GOT3 (cell line): ENCODE measurements around the gene RGPD3.
"Not testable (repeated sequence)": the region's sequence is repeated elsewhere in the genome, so short reads cannot be mapped to it uniquely, and the experiment has no call there.

Experiments used
- DNase-seq: peaks from one replicate; lab custom pipeline; 2025; ENCODE audit warnings: mixed read lengths; lab: John Stamatoyannopoulos, UW

Gene RGPD3

DNA sequence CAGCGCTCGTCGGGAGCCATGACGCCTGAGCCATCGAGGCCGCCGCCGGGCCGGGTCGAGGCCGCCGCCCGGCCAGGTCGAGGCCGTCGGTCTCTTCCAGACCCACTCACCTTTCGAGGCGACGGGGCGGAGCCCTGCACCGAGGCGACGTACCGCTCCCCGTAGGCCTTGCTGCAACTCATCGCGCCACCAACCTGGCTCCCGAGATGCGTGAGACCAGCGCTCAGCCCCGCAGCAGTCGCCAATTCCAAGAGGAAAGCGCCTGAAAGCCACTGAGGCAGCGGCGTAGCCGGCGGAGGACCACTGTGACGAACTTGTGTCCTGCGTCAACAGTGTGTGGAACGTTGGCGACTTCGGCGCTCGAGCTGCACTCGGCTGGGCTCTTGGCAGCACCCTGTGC lies at the start of gene RGPD3:
Gene RGPD3, minus strand, starts transcription at position 307 of the 400 bp plus-strand sequence. Its CDS starts 125 bp downstream, at position 182.
- DNase-seq, result not testable (repeated sequence)

GRCh38 chr2:106517329-106517728 lies 49.1 kb upstream of the RGPD3 start:
- DNase-seq, result no peak

DNA sequence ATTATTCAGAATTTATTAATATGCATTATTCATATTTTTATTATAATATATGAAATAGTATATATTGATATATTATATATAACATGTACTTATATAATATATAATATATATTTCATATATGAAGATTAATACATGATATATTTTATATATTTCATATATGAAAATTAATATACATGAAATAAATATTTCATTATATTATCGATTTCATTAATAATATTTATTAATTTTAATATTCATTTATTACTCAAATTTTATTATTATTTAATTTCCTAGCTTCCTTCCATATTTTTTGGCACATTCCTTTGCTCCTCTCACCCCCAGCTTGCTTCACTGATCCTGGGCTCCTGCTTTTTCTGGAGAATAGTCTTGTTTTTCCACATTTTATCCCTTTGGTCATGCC lies 48.7 kb upstream of the RGPD3 start:
- no peak for DNase-seq

- no peak for DNase-seq
Observed at GRCh38 chr2:106516436-106516835, 48.2 kb upstream of the RGPD3 start.

DNA sequence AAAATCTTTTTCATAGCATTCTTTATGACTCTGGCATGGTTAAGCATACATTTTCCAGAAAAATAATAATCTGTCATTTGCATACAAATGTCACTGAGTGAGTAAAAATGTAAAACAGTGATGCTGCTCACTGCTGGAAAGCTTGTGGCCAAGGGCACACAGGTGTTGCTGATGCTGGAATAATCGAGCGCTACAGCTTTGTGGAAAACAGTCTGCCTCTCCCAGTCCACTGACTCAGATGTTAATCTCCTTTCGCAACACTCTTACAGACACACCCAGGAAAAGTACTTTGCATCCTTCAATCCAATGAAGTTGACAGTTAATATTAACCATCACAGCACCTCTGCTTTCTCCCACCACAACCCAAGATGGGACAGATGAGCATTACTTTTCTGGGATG lies 46.6 kb upstream of the RGPD3 start:
- not testable (repeated sequence) for DNase-seq

DNA sequence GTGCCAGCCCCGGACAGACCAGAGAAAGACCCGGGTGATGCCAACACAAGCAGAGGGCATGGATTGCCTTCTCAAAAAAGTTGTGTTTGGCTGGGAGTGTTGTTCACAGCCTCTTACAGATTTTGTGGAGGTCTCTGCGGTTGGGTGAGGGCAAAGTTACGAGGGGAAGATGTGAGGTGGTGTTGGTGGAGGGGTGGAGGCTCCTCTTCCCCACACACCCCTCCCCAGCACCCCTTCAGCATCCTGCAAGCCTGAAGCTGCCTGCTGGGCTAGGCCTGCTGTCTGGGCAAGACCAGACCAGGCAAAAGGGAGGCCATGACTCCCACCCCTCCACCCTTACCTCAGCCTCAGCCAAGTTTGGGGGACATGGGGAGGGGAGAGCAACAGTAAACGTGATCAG lies 45.2 kb upstream of the RGPD3 start:
- not testable (repeated sequence) for DNase-seq

DNA sequence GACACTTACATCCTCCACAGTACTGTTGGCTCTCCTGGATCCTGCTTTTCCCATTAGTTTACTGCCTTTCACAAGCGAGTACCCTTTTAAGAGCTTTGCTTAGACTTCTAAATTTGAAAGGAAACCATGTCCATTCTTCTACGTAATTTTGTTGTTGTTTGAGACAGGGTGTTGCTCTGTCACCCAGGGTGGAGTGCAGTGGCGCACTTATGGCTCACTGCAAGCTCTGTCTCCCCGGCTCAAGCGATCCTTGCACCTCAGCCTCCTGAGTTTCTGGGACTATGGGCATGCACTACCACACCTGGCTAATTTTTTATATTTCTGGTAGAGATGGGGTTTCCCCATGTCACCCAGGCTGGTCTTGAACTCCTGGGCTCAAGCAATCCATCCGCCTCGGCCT lies 43.7 kb upstream of the RGPD3 start:
- DNase-seq, result not testable (repeated sequence)

DNA sequence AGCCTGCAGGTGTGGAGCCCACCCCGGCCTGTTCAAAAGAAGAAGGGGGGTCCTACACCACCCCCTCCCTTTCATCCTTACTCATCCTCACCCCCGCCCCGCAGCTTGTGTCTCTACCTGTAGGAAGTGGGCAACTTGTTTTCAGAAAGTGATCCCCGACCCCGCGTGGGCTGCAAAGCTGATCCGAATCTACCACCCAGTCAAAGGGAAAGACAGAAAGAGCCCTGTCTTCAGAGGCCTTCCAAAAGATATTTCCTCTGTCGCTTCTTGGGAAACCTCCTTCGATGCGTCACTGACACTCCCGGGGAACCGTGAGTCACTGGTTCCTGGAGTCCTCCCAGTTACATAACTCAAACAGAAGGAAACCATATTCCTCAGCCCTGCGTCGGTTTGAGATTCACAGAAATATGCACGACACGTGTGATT lies 43.3 kb upstream of the RGPD3 start:
- DNase-seq, result peak; percentile 4

- DNase-seq, result not testable (repeated sequence)
Observed at GRCh38 chr2:106510791-106511190, 42.6 kb upstream of the RGPD3 start.

GRCh38 chr2:106509374-106509770 lies 41.2 kb upstream of the RGPD3 start:
- not testable (repeated sequence) for DNase-seq

GRCh38 chr2:106508660-106509373 lies 40.6 kb upstream of the RGPD3 start:
- DNase-seq, result not testable (repeated sequence)

- not testable (repeated sequence) for DNase-seq
Observed at GRCh38 chr2:106506002-106506687, 37.9 kb upstream of the RGPD3 start.

GRCh38 chr2:106504787-106505186 lies 36.6 kb upstream of the RGPD3 start:
- DNase-seq, result not testable (repeated sequence)

DNA sequence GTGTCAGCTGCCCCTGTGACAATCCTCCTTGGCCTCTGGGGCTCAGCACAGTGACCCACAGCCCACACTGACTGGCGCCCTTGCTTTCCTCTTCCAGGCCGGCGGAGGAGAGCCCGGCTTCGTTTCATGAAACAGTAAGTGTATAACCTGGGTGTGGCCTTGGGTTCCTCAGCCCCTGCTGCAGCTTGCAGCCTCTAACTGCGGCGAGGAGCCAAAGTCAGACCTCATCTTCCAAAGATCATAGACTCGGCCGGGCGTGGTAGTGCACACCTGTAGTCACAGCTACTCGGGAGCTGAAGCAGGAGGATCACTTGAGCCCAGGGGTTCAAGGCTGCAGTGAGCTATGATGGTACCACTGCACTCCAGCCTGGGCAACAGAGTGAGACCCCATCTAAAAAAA lies 36.0 kb upstream of the RGPD3 start:
- DNase-seq, result not testable (repeated sequence)

DNA sequence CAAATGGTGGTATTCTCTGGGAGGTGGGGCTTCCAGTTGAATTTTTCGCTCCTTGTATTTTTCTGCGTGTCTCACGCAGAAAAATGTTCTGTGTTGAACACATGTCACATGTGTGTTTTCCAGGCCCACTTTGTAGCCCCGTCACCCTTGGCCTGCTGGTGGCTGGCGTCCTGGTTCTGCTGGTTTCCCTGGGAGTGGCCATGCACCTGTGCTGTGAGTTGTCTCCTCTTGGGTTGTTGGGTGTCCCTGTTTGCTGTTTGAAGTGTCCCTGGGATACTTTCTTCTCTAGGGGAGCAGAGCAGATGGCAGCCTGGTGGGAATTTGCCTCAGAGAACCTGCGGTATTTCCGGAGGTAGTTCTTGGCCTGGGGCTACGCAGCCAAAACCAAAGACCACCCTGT lies 34.1 kb upstream of the RGPD3 start:
- not testable (repeated sequence) for DNase-seq

DNA sequence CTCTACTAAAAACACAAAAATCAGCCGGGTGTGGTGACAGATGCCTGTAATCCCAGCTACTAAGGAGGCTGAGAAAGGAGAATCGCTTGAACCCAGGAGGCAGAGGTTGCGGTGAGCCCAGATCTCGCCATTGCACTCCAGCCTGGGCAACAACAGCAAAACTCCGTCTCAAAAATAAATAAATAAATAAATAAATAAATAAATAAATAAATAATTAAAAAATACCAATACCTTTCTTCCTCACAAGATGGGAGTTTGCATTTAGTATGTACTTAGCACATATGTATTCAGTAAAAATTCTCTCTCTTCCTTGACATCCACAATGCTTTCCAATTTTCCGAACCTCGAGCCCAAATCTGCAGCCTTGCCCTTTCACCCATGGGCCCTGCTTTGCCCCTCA lies 32.1 kb upstream of the RGPD3 start:
- not testable (repeated sequence) for DNase-seq

GRCh38 chr2:106498549-106498948 lies 30.3 kb upstream of the RGPD3 start:
- not testable (repeated sequence) for DNase-seq

DNA sequence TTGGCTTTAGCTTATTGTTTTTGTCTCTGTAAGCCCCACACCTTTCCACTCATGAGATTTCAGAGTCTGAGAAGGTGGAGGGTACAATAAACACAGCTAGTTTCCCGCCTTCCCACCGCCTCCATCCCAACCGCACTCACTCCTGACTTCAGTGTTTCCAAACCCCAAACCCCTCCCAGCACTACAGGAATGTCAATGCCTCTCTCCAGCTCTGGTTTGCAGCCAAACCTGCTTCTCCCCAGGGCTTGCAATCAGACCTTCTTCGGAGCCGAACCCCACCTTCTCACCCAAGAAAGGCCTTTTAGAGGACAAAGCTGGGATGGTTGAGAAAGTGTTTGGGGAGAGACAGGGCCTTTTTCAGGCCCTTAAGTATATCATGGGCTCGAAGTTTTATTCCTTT lies 24.7 kb upstream of the RGPD3 start:
- DNase-seq, result not testable (repeated sequence)

GRCh38 chr2:106492399-106492798 lies 24.2 kb upstream of the RGPD3 start:
- DNase-seq, result not testable (repeated sequence)

DNA sequence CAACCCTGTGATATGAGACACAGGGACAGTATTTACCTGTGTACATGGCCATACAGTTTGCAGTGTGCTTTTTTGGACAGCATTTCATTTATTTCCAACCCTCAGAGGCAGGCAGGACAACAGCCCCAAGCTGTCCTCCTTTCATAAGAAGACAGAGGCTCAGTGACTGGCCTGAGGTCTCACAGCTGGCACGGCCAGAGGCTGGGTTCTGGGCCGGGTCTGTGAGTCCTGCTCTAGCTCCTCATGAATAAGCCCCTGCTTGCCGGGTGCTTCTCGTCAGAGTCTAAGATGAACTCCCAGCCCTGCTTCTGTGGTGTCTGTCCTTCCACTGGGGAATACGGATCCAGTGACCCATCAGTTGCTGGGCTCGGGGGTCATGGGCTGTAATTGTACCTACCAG lies 21.5 kb upstream of the RGPD3 start:
- not testable (repeated sequence) for DNase-seq

DNA sequence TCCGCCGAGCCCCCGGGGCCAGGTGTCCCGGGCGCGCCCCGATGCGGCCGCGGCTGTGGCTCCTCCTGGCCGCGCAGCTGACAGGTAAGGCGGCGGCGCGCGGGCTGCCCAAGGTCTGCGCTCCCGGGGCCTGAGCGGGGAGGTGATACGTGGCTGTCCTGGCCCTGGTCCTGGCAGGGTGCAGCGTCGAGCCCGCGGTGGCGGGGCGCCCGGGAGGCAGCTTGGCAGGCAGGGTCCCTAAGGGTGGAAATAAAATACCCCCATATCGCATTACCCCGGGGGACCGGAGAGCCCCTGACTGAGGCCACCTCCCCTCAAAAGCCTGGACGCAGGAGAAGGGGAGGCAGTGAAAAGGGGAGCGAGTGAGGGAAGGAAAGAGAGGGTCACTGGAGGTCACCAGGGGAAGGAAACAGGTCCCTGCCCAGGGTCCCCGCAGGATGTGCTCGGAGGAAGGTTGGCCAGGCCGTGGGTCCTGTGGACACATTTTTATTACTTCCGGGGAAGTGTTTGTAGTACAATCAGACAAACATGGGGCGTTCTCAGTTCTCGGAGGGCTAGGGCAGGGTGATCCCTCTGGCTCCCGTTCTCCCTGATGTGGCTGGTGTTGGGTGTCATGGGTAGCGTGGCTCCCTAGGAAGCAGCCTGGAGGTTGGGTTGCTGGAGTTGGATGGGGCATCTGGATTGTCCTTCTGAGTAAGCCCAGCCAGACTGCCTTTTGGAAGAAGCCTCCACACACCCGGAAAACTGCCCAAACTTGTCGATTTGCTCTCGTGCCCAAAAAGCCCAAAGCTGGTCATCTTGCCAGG lies 19.4 kb upstream of the RGPD3 start:
- DNase-seq, result not testable (repeated sequence)
